Raji (cell line): Measurements from ENCODE around the gene KLHDC7A.

Experiments
- POLR2A ChIP-seq: IDR thresholded peaks from 2 replicates; pipeline ENCODE4 v1.6.1; 2011; ENCODE audit warnings: low read depth, low read length, control low read depth; ENCODE audit not compliant: insufficient read depth

KLHDC7A gene

GRCh38 chr1:18464665-18465050 is 16.1 kb upstream of the KLHDC7A start:
- TF ChIP-seq POLR2A, result no peak

DNA sequence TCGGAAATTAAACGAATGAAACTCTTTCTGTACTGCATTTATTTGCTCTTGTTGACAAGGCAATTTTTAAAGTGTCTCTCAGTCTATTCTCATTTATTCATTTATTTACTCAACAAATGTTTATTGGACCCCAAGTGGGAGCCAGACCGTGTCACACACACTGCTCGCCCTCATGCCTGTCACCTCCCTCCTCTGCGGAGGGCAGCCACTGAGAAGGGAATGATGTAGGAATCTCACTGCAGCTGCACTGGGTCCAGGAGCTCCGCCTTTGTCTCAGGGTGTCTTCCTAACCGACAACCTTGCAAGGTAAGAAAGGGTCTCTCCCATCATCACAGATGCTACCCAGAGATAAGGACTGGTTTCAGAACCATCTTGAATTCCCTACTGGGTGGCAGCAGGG is 14.1 kb upstream of the KLHDC7A start:
- no peak for TF ChIP-seq POLR2A

DNA sequence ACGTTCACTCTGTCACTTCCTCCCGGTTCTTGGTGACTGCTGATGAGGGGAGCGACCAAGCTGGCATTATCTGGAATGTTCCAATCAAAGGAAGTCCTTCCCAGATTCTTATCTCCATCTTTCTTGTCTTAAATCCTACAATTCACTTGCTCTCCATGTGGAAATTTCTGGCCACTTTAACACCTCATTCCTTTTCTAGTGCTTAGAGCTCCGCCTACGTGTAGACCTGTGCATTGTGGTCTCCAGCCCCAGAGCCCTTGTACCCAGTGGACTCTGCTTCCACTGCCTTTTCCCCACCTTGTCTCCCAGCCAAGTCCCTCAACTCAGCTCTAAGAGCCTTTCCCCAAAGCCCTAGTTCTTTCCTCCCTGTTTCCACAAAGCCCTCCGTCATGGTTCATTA is 12.2 kb upstream of the KLHDC7A start:
- TF ChIP-seq POLR2A, result no peak

DNA sequence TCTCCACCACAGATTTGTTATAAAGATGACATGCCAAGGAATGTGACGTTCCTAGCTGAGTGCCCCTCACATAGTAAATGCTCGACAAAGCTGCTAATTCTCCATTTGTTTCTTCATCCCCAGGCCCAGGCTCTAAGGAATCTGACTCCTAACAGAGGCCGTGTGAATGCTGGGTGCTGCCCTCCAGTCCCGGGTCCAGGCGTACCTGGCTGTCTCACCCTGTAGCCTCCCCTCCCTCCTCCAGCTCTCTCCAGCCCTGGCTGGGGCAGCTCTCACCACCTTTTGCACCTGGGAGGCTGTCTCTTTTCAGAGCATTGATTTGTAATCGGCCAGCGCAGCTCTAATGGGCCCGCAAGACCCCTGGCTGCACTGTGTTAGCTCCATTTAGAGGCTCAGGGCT is 11.2 kb upstream of the KLHDC7A start:
- TF ChIP-seq POLR2A, result no peak

- no peak for TF ChIP-seq POLR2A
Observed at GRCh38 chr1:18470671-18471355, 9.9 kb upstream of the KLHDC7A start.

DNA sequence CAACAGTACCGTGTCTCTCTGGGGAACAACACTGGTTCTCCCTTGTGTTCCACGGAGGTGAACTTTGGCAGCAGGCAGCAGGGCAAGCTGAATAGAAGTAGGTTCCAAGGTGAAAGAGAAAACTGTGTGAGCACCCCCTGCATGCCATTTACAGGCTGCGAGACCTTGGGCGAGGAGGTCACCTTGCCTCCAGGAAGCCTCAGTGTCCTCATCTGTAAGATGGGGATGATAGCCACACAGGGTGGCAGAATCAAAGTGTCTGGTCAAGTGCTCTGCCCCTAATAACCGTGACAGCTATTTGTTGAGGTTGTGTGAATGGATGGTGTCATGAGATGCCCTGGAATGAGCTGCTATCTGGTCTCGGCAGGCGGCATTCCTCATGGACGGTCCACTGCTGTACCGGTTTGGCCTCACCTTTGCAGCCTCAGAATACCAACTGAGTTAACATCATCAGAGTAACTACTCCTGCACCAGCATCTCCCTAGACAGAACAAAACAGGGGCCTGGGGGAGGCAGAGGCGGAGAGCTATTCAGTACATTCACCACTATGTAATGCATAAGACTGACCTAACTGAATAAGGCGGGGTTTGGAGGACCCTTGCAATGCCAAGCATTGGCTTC is 7.4 kb upstream of the KLHDC7A start:
- no peak for TF ChIP-seq POLR2A

GRCh38 chr1:18474559-18475175 is 6.1 kb upstream of the KLHDC7A start:
- no peak for TF ChIP-seq POLR2A

DNA sequence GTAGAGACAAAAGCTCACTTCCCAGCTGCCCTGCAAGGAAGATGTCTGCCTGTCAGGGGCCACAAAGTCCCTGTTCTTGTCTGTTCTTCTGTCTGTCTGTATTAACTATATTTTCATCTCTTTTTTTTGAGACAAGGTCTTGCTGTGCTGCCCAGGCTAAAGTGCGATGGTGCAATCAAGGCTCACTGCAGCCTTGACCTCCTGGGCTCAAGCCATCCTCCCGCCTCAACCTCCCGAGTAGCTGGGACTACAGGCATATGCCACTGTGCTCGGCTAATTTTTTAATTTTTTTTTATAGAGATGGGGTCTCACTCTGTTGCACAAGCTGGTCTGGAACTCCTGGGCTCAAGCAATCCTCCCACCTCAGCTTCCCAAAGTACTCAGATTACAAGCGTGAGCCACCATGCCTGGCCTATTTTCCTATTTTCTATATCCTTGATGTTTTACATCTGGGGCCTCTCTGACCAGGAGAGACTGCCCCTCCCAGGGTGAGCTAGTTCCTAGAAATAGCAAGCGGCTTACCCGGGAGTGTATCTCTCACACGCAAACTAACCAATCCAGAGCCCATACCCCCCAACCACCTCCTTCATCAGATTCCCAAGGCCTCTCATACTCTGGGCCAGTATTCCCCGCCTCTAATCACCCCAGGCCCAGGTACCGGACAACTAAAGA is 5.4 kb upstream of the KLHDC7A start:
- TF ChIP-seq POLR2A, result no peak

- no peak for TF ChIP-seq POLR2A
Observed at GRCh38 chr1:18479454-18479853, 1.3 kb upstream of the KLHDC7A start.

GRCh38 chr1:18481190-18481920 is 625 bp downstream of the KLHDC7A start:
- no peak for TF ChIP-seq POLR2A

DNA sequence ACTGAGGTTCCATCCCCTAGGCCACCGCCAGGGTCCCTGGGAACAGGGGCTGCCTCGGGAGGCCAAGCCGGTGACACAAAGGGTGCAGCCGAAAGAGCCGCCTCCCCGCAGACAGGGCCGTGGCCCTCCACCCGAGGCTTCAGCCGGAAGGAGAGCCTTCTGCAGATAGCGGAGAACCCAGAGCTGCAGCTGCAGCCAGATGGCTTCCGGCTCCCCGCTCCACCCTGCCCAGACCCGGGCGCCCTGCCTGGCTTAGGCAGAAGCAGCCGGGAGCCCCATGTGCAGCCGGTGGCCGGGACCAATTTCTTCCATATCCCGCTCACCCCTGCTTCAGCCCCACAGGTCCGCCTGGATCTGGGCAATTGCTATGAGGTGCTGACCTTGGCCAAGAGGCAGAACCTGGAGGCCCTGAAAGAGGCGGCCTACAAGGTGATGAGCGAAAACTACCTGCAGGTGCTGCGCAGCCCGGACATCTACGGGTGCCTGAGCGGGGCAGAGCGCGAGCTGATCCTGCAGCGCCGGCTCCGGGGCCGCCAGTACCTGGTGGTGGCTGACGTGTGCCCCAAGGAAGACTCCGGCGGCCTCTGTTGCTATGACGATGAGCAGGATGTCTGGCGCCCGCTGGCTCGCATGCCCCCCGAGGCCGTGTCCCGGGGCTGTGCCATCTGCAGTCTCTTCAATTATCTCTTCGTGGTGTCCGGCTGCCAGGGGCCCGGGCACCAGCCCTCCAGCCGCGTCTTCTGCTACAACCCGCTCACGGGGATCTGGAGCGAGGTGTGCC is 1.4 kb downstream of the KLHDC7A start:
- TF ChIP-seq POLR2A, result no peak

- no peak for TF ChIP-seq POLR2A
Observed at GRCh38 chr1:18482721-18483425, 2.1 kb downstream of the KLHDC7A start.

GRCh38 chr1:18484276-18484675 is 3.5 kb downstream of the KLHDC7A start:
- no peak for TF ChIP-seq POLR2A

- no peak for TF ChIP-seq POLR2A
Observed at GRCh38 chr1:18484721-18485120, 4.0 kb downstream of the KLHDC7A start.

GRCh38 chr1:18485227-18485626 is 4.5 kb downstream of the KLHDC7A start:
- TF ChIP-seq POLR2A, result no peak

GRCh38 chr1:18486195-18486594 is 5.5 kb downstream of the KLHDC7A start:
- TF ChIP-seq POLR2A, result no peak
